ENCODE data around the gene GLRA2.

GRCh38 chrX:14717949-14718348 lies 188.6 kb downstream of the GLRA2 start:
- TF ChIP-seq CTCF (IDR thresholded peaks at IDR 0.05; ENCODE audit: low read depth, low read length), result no peak
- no peak for TF ChIP-seq EZH2phosphoT487 (IDR thresholded peaks at IDR 0.05; ENCODE audit: low read depth)

All from OCI-LY3 (cell line).